ENCODE data around the gene NPAS1.
A peak's percentile ranks its signal among the peaks of the same experiment; 100 is the strongest.

The NPAS1 gene

GRCh38 chr19:46979126-46980105, 40.2 kb upstream of the NPAS1 start:
- Histone ChIP-seq H4K8ac (ENCODE audit: low read length) (peak overlapping the region; percentile 32), H3K4me2 (ENCODE audit: low read length, poor library complexity, severe bottlenecking) (no peak overlapping the region), H3K4me1 (ENCODE audit: control insufficient read depth, insufficient read depth, low read depth, low read length) (peaks cover 45% of the 10 kb centered on the region), H2BK12ac (ENCODE audit: low read length in 2 of 2) (peak overlapping the region; percentile 63 to 65), H3K27ac (ENCODE audit: low read length, poor library complexity, severe bottlenecking) (no peak overlapping the region), H3K79me1 (replicated peaks; ENCODE audit: low read length, poor library complexity, severe bottlenecking) (peaks cover 28% of the 10 kb centered on the region), H3K9me3 (ENCODE audit: control insufficient read depth, low read length) (no peaks in the 10 kb centered on the region), H3K14ac (ENCODE audit: low read length in 2 of 2) (no peak overlapping the region), H3K4ac (ENCODE audit: low read depth in 1 of 2, low read length in 2 of 2) (no peak overlapping the region), H3K4me3 (ENCODE audit: insufficient read depth in 1 of 2, low read depth in 1 of 2, low read length in 2 of 2) (no peak overlapping the region), H3K9ac (ENCODE audit: low read length) (no peak overlapping the region), H2BK15ac (ENCODE audit: low read depth, poor library complexity, severe bottlenecking) (peak overlapping the region; percentile 2), H2AFZ (ENCODE audit: low read depth, low read length) (no peak overlapping the region), H2BK5ac (ENCODE audit: low read depth, low read length, poor library complexity, severe bottlenecking) (no peak overlapping the region), H3K27me3 (ENCODE audit: control insufficient read depth in 1 of 2, insufficient read depth in 1 of 2, low read length in 2 of 2) (no peaks in the 10 kb centered on the region), H2AK5ac (ENCODE audit: low read length, severe bottlenecking) (peak overlapping the region; percentile 31), H4K91ac (ENCODE audit: low read length) (peak overlapping the region; percentile 86), H2BK120ac (ENCODE audit: low read depth, low read length) (no peak overlapping the region), H3K36me3 (ENCODE audit: control insufficient read depth in 1 of 2, insufficient read depth in 2 of 2, low read depth in 1 of 2, low read length in 2 of 2) (peaks cover 4 to 17% of the 10 kb centered on the region in 2 experiments), H3K18ac (ENCODE audit: low read depth in 1 of 2, low read length in 2 of 2) (peak overlapping the region in 1 of 2 experiments; percentile 61), H3K23ac (ENCODE audit: low read length in 2 of 2) (no peak overlapping the region)
- no peak for DNase-seq
- 92% methylated on average over 29 of the region's 29 CpGs for WGBS

GRCh38 chr19:46980761-46981160, 38.9 kb upstream of the NPAS1 start:
- H3K9ac ChIP-seq (ENCODE audit: low read length), result no peak overlapping the region
- peaks cover 3 to 14% of the 10 kb centered on the region in 2 experiments for H3K36me3 ChIP-seq (ENCODE audit: control insufficient read depth in 1 of 2, insufficient read depth in 2 of 2, low read depth in 1 of 2, low read length in 2 of 2)
- H2BK120ac ChIP-seq (ENCODE audit: low read depth, low read length), result no peak overlapping the region
- H3K4me1 ChIP-seq (ENCODE audit: control insufficient read depth, insufficient read depth, low read depth, low read length), result peaks cover 47% of the 10 kb centered on the region
- H4K8ac ChIP-seq (ENCODE audit: low read length), result no peak overlapping the region
- DNase-seq, result no peak
- no peaks in the 10 kb centered on the region for H3K27me3 ChIP-seq (ENCODE audit: control insufficient read depth in 1 of 2, insufficient read depth in 1 of 2, low read length in 2 of 2)
- H3K27ac ChIP-seq (ENCODE audit: low read length, poor library complexity, severe bottlenecking), result no peak overlapping the region
- no peak overlapping the region for H2BK15ac ChIP-seq (ENCODE audit: low read depth, poor library complexity, severe bottlenecking)
- no peak overlapping the region for H3K23ac ChIP-seq (ENCODE audit: low read length in 2 of 2)
- H3K79me1 ChIP-seq (replicated peaks; ENCODE audit: low read length, poor library complexity, severe bottlenecking), result peaks cover 35% of the 10 kb centered on the region
- no peak overlapping the region for H2AK5ac ChIP-seq (ENCODE audit: low read length, severe bottlenecking)
- H2AFZ ChIP-seq (ENCODE audit: low read depth, low read length), result no peak overlapping the region
- H3K9me3 ChIP-seq (ENCODE audit: control insufficient read depth, low read length), result no peaks in the 10 kb centered on the region
- H2BK5ac ChIP-seq (ENCODE audit: low read depth, low read length, poor library complexity, severe bottlenecking), result no peak overlapping the region
- 66% methylated on average over 2 of the region's 3 CpGs for WGBS
- H3K18ac ChIP-seq (ENCODE audit: low read depth in 1 of 2, low read length in 2 of 2), result peak overlapping the region in 1 of 2 experiments; percentile 70
- H4K91ac ChIP-seq (ENCODE audit: low read length), result no peak overlapping the region
- H2BK12ac ChIP-seq (ENCODE audit: low read length in 2 of 2), result no peak overlapping the region
- no peak overlapping the region for H3K4me2 ChIP-seq (ENCODE audit: low read length, poor library complexity, severe bottlenecking)
- no peak overlapping the region for H3K4me3 ChIP-seq (ENCODE audit: insufficient read depth in 1 of 2, low read depth in 1 of 2, low read length in 2 of 2)
- no peak overlapping the region for H3K4ac ChIP-seq (ENCODE audit: low read depth in 1 of 2, low read length in 2 of 2)
- H3K14ac ChIP-seq (ENCODE audit: low read length in 2 of 2), result no peak overlapping the region

- Histone ChIP-seq H2BK15ac (ENCODE audit: low read depth, poor library complexity, severe bottlenecking) (no peak overlapping the region), H3K4me3 (ENCODE audit: insufficient read depth in 1 of 2, low read depth in 1 of 2, low read length in 2 of 2) (no peak overlapping the region), H3K18ac (ENCODE audit: low read depth in 1 of 2, low read length in 2 of 2) (peak overlapping the region in 1 of 2 experiments; percentile 49), H2AK5ac (ENCODE audit: low read length, severe bottlenecking) (peak overlapping the region; percentile 44), H3K4me2 (ENCODE audit: low read length, poor library complexity, severe bottlenecking) (no peak overlapping the region), H2BK12ac (ENCODE audit: low read length in 2 of 2) (no peak overlapping the region), H3K79me1 (replicated peaks; ENCODE audit: low read length, poor library complexity, severe bottlenecking) (peaks cover 39% of the 10 kb centered on the region), H2AFZ (ENCODE audit: low read depth, low read length) (no peak overlapping the region), H3K9me3 (ENCODE audit: control insufficient read depth, low read length) (no peaks in the 10 kb centered on the region), H3K4me1 (ENCODE audit: control insufficient read depth, insufficient read depth, low read depth, low read length) (peaks cover 44% of the 10 kb centered on the region), H3K23ac (ENCODE audit: low read length in 2 of 2) (no peak overlapping the region), H3K36me3 (ENCODE audit: control insufficient read depth in 1 of 2, insufficient read depth in 2 of 2, low read depth in 1 of 2, low read length in 2 of 2) (peaks cover 3 to 18% of the 10 kb centered on the region in 2 experiments), H2BK120ac (ENCODE audit: low read depth, low read length) (no peak overlapping the region), H3K14ac (ENCODE audit: low read length in 2 of 2) (no peak overlapping the region), H4K8ac (ENCODE audit: low read length) (no peak overlapping the region), H2BK5ac (ENCODE audit: low read depth, low read length, poor library complexity, severe bottlenecking) (no peak overlapping the region), H3K27ac (ENCODE audit: low read length, poor library complexity, severe bottlenecking) (no peak overlapping the region), H3K9ac (ENCODE audit: low read length) (peak overlapping the region; percentile 27), H3K27me3 (ENCODE audit: control insufficient read depth in 1 of 2, insufficient read depth in 1 of 2, low read length in 2 of 2) (no peaks in the 10 kb centered on the region), H4K91ac (ENCODE audit: low read length) (no peak overlapping the region), H3K4ac (ENCODE audit: low read depth in 1 of 2, low read length in 2 of 2) (no peak overlapping the region)
- 91% methylated on average over 6 of the region's 8 CpGs for WGBS
- DNase-seq, result no peak
These were observed 38.2 kb upstream of the NPAS1 start for GRCh38 chr19:46981286-46981945.

GRCh38 chr19:46983097-46983496, 36.5 kb upstream of the NPAS1 start:
- Histone ChIP-seq H3K9ac (ENCODE audit: low read length) (no peak overlapping the region), H3K27ac (ENCODE audit: low read length, poor library complexity, severe bottlenecking) (no peak overlapping the region), H3K4me3 (ENCODE audit: insufficient read depth in 1 of 2, low read depth in 1 of 2, low read length in 2 of 2) (no peak overlapping the region), H3K27me3 (ENCODE audit: control insufficient read depth in 1 of 2, insufficient read depth in 1 of 2, low read length in 2 of 2) (no peaks in the 10 kb centered on the region), H2BK120ac (ENCODE audit: low read depth, low read length) (no peak overlapping the region), H3K36me3 (ENCODE audit: control insufficient read depth in 1 of 2, insufficient read depth in 2 of 2, low read depth in 1 of 2, low read length in 2 of 2) (peaks cover 7 to 22% of the 10 kb centered on the region in 2 experiments), H3K14ac (ENCODE audit: low read length in 2 of 2) (no peak overlapping the region), H2BK15ac (ENCODE audit: low read depth, poor library complexity, severe bottlenecking) (no peak overlapping the region), H3K23ac (ENCODE audit: low read length in 2 of 2) (no peak overlapping the region), H2AK5ac (ENCODE audit: low read length, severe bottlenecking) (no peak overlapping the region), H3K4ac (ENCODE audit: low read depth in 1 of 2, low read length in 2 of 2) (no peak overlapping the region), H2BK12ac (ENCODE audit: low read length in 2 of 2) (no peak overlapping the region), H3K18ac (ENCODE audit: low read depth in 1 of 2, low read length in 2 of 2) (no peak overlapping the region), H3K79me1 (replicated peaks; ENCODE audit: low read length, poor library complexity, severe bottlenecking) (peaks cover 42% of the 10 kb centered on the region), H3K9me3 (ENCODE audit: control insufficient read depth, low read length) (no peaks in the 10 kb centered on the region), H3K4me2 (ENCODE audit: low read length, poor library complexity, severe bottlenecking) (no peak overlapping the region), H4K91ac (ENCODE audit: low read length) (no peak overlapping the region), H4K8ac (ENCODE audit: low read length) (no peak overlapping the region), H2BK5ac (ENCODE audit: low read depth, low read length, poor library complexity, severe bottlenecking) (no peak overlapping the region), H2AFZ (ENCODE audit: low read depth, low read length) (no peak overlapping the region), H3K4me1 (ENCODE audit: control insufficient read depth, insufficient read depth, low read depth, low read length) (peaks cover 29% of the 10 kb centered on the region)
- DNase-seq, result no peak
- 100% methylated on average over 2 of the region's 6 CpGs for WGBS

All from mesenchymal stem cell (in vitro differentiated cells and primary cell).